Activated T-helper 2 cell treated with anti-CD3 and anti-CD28 coated beads, Interferon-gamma antibody, Interleukin-2, Interleukin-4, amounts not matched to agents 10 μg/mL and 5 μg/mL and 100 μg/mL, durations not matched to agents 14 hours and 24 hours and 36 hours (primary cell): ENCODE measurements around the gene CGNL1. TPM values are rescaled to one million over a fixed set of nuclear protein-coding genes. Genes with fewer than 3 reads are reported as not detected.

Experiments
- DNase-seq: peaks from one replicate; pipeline ENCODE4 v3.0.0; 2021; ENCODE audit warnings: low spot score
- H3K27ac Mint-ChIP-seq: one replicate; pipeline ENCODE4 v1.8.0; 2021; ENCODE audit warnings: mixed read lengths
- H3K27me3 Mint-ChIP-seq: one replicate; pipeline ENCODE4 v1.8.0; 2021; ENCODE audit warnings: low read depth, mixed read lengths
- H3K36me3 Mint-ChIP-seq: one replicate; pipeline ENCODE4 v1.8.0; 2021; ENCODE audit warnings: low read depth, mixed read lengths
- H3K4me1 Mint-ChIP-seq: one replicate; pipeline ENCODE4 v1.8.0; 2021; ENCODE audit warnings: low read depth, mixed read lengths
- H3K4me3 Mint-ChIP-seq: one replicate; pipeline ENCODE4 v1.8.0; 2021; ENCODE audit warnings: low read depth, mild to moderate bottlenecking, moderate library complexity, mixed read lengths
- H3K9me3 Mint-ChIP-seq: one replicate; pipeline ENCODE4 v1.8.0; 2021; ENCODE audit warnings: mixed read lengths
- intact Hi-C: fragments of 100-400 bp; cut with micrococcal nuclease; formaldehyde crosslinking; loops from one replicate; pipeline ENCODE4 v1.15.1; 2023
- total RNA-seq: library from RNA; stranded (reverse); gene quantifications from 2 replicates; pipeline ENCODE4 v1.2.3, GENCODE V29; 2022

The CGNL1 gene
- total RNA-seq, 1 donor from 2014 or later = not detected

DNA sequence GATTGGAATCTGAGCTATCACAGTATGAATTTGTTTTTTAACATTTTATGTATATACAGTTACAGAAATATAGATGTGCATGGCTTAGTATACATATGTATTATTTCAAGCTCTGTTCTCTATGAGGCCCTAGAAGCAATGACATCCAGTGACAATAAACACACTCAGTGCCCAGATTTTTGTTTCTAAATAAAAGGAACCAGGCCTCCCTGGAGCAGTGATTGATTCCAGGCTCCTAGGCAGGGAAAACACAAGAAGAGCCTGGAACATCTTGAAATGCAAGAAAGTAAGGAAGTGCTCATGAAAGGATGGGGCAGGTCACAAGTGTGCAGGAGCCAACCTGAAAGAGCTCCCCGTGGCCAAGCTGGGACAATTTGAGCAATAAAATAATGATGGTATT, 18.5 kb upstream of the CGNL1 start:
- H3K4me1 Mint-ChIP-seq = no peaks in the 10 kb centered on the region
- intact Hi-C loops = no loop called here
- H3K9me3 Mint-ChIP-seq = no peaks in the 10 kb centered on the region
- no peak overlapping the region for H3K4me3 Mint-ChIP-seq
- peaks cover 2% of the 10 kb centered on the region for H3K27me3 Mint-ChIP-seq
- no peak overlapping the region for H3K27ac Mint-ChIP-seq
- H3K36me3 Mint-ChIP-seq = no peaks in the 10 kb centered on the region
- no peak for DNase-seq

DNA sequence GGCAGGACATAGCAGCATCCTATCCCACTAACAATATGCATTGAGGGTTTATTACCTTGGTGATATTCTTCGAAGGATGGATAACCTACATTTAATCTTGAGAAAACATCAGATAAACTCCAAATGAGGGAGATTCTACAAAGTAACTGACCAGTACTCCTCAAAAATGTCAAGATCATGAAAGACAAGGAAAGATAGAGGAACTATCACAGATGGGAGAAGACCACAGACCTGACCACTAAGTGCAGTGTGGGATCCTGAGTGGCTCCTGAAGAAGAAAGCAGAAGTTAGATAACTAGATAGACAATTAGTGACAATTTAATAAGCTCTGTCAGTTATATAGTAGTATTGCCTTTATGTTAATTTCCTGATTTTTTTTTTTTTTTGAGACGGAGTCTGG, 17.7 kb upstream of the CGNL1 start:
- no peak for DNase-seq
- intact Hi-C loops = no loop called here
- Mint-ChIP-seq H3K27ac (no peak overlapping the region), H3K4me3 (no peak overlapping the region), H3K36me3 (no peaks in the 10 kb centered on the region), H3K4me1 (no peaks in the 10 kb centered on the region), H3K9me3 (no peaks in the 10 kb centered on the region), H3K27me3 (peaks cover 2% of the 10 kb centered on the region)

GRCh38 chr15:57363661-57364060, 12.6 kb upstream of the CGNL1 start:
- H3K4me3 Mint-ChIP-seq = no peak overlapping the region
- H3K36me3 Mint-ChIP-seq = no peaks in the 10 kb centered on the region
- intact Hi-C loops = no loop called here
- H3K27ac Mint-ChIP-seq = no peak overlapping the region
- no peaks in the 10 kb centered on the region for H3K9me3 Mint-ChIP-seq
- no peak for DNase-seq
- H3K4me1 Mint-ChIP-seq = peaks cover 1% of the 10 kb centered on the region
- no peaks in the 10 kb centered on the region for H3K27me3 Mint-ChIP-seq

DNA sequence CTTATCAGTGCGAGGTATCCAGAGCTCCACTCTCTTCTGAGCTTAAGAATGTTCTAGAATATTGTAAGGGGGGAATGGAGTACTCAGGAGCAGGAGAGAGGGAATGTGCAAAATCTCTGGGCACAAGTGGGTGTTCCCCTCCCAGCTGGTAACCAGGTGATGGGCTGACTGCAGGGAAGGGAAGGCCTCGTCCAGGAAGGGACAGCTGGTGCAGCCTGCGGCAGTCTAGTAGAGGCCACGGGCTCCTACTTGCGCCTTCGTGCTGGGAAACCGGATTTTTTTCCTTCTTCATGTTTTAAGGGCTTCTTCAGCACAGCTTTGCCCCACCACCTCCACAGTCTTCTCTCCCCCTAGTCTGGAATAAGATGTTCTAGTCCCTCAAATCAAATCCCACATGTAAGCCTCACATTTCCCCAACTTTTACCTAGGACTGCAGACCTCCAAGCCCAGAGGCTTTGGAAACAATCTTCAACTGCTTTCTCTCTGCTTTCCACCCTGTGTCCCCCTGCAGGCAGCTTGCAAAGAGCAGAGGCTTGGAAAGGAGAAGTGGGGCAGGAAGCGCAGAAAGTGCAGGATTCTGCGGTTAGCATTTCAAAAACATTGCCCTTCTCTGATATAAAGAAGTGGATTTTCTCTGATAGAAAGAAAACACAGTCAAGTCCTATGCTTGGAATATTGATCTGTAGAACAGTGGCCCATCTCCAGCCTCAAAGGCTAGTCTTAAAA, 11.9 kb upstream of the CGNL1 start:
- H3K4me3 Mint-ChIP-seq = no peak overlapping the region

DNA sequence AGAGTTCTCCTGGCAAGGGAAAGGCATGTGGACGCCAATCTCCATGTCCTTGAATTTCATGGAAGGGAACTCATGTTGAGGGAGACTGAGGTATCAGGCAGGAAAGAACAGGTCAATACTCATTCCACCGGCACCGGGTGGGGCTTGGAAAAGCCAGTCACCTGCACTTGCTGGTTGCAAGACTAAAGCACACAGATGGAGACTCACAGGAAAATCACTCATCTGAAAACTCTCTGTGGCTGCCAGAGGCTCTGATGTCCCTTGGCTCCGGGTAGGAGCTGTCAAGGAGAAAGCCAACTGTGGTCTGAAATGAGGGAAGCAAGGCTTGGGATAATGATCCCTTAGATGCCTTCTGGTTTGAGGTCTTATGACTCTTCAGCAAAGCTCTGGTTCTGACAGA, 8.7 kb upstream of the CGNL1 start:
- intact Hi-C loops = no loop called here
- no peaks in the 10 kb centered on the region for H3K9me3 Mint-ChIP-seq
- no peaks in the 10 kb centered on the region for H3K36me3 Mint-ChIP-seq
- no peak overlapping the region for H3K4me3 Mint-ChIP-seq
- DNase-seq = no peak
- H3K4me1 Mint-ChIP-seq = peaks cover 1% of the 10 kb centered on the region
- H3K27ac Mint-ChIP-seq = no peak overlapping the region
- peaks cover 2% of the 10 kb centered on the region for H3K27me3 Mint-ChIP-seq

More for the DNA sequence above, 11.9 kb upstream of the CGNL1 start:
- no peak for DNase-seq
- no peak overlapping the region for H3K27ac Mint-ChIP-seq
- no peaks in the 10 kb centered on the region for H3K9me3 Mint-ChIP-seq
- H3K4me1 Mint-ChIP-seq = peaks cover 1% of the 10 kb centered on the region
- no peaks in the 10 kb centered on the region for H3K36me3 Mint-ChIP-seq
- no peaks in the 10 kb centered on the region for H3K27me3 Mint-ChIP-seq
- intact Hi-C loops = no loop called here

GRCh38 chr15:57370929-57371328, 5.4 kb upstream of the CGNL1 start:
- intact Hi-C loops = no loop called here
- peaks cover 2% of the 10 kb centered on the region for H3K4me1 Mint-ChIP-seq
- H3K27me3 Mint-ChIP-seq = peaks cover 26% of the 10 kb centered on the region

GRCh38 chr15:57373251-57373881, 2.9 kb upstream of the CGNL1 start:
- no peak overlapping the region for H3K4me3 Mint-ChIP-seq

More at GRCh38 chr15:57370929-57371328, 5.4 kb upstream of the CGNL1 start:
- no peaks in the 10 kb centered on the region for H3K36me3 Mint-ChIP-seq
- H3K9me3 Mint-ChIP-seq = no peaks in the 10 kb centered on the region
- H3K27ac Mint-ChIP-seq = no peak overlapping the region
- no peak overlapping the region for H3K4me3 Mint-ChIP-seq
- DNase-seq = no peak

GRCh38 chr15:57373882-57374276, 2.4 kb upstream of the CGNL1 start:
- DNase-seq = no peak
- Mint-ChIP-seq H3K9me3 (no peaks in the 10 kb centered on the region), H3K27ac (no peak overlapping the region), H3K27me3 (peaks cover 46% of the 10 kb centered on the region), H3K36me3 (no peaks in the 10 kb centered on the region), H3K4me3 (no peak overlapping the region), H3K4me1 (peaks cover 3% of the 10 kb centered on the region)
- intact Hi-C loops = no loop called here

More at GRCh38 chr15:57373251-57373881, 2.9 kb upstream of the CGNL1 start:
- Mint-ChIP-seq H3K27me3 (peaks cover 43% of the 10 kb centered on the region), H3K27ac (no peak overlapping the region), H3K9me3 (no peaks in the 10 kb centered on the region), H3K36me3 (no peaks in the 10 kb centered on the region), H3K4me1 (peaks cover 3% of the 10 kb centered on the region)
- no peak for DNase-seq
- intact Hi-C loops = no loop called here

DNA sequence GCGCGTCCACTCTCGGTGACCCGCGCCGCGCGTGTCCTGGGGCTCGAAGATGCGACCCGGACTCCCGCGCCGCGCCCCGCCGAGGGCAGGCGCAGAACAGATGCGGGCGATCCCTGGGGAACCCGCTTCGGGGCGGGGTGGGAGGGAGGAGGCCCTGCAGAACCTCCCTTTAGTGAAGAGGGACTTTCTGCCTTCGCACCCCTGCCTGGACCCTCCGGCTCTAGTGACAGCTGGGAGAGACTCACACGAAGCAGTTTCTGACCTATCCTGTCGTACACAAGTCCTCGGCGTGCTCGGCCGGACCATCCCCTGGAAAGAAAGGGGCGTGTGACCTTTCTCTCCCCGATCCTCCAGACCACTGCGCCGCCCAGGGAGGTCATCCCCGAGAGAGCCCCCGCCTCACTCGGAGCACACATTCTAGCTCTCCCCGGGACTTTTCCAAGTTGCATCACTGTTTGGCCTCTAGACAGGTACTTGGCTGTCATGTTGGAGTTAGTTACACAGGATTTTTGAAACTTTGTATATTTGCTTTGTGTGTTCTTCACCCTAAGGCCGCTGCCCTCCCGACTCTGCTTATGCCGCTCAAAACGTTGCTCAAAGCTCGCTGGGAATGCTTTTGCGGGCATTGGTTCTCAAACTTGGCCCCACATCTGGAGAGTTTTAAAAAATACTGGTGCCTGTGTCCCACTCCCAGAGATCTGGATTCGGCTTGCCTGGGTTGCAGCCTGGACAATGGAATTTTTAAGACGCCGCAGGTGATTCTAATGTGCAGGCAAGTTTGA, 582 bp downstream of the CGNL1 start:
- Mint-ChIP-seq H3K27me3 (peaks cover 52% of the 10 kb centered on the region), H3K36me3 (no peaks in the 10 kb centered on the region), H3K9me3 (no peaks in the 10 kb centered on the region), H3K4me1 (peaks cover 3% of the 10 kb centered on the region), H3K27ac (no peak overlapping the region), H3K4me3 (no peak overlapping the region)
- intact Hi-C loops = no loop called here
- no peak for DNase-seq

- no peak for DNase-seq
- Mint-ChIP-seq H3K27ac (no peak overlapping the region), H3K4me1 (peaks cover 3% of the 10 kb centered on the region), H3K27me3 (peaks cover 52% of the 10 kb centered on the region), H3K36me3 (no peaks in the 10 kb centered on the region), H3K9me3 (no peaks in the 10 kb centered on the region), H3K4me3 (no peak overlapping the region)
- intact Hi-C loops = no loop called here
These were observed 1.2 kb downstream of the CGNL1 start for GRCh38 chr15:57377478-57377847.

DNA sequence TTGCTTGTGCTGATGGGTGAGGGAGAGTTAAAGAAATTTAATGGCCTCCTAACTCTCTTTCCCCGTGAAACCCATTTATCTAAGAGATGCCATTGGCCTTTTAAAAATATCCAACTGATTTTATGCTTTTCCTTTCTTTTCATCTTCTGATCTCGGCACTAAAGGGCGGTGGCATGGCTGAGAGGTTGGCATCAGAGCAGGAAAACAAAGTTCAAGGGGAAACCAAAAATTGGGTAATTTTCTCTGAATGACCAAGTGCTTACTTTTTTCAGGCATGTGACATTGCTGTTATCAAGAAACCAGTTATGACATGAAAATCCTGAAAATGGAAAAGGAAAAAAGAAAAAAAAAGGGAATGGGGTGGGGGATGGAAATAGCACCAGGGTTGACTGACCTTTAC, 3.2 kb downstream of the CGNL1 start:
- H3K27me3 Mint-ChIP-seq = peaks cover 41% of the 10 kb centered on the region
- H3K9me3 Mint-ChIP-seq = no peaks in the 10 kb centered on the region

DNA sequence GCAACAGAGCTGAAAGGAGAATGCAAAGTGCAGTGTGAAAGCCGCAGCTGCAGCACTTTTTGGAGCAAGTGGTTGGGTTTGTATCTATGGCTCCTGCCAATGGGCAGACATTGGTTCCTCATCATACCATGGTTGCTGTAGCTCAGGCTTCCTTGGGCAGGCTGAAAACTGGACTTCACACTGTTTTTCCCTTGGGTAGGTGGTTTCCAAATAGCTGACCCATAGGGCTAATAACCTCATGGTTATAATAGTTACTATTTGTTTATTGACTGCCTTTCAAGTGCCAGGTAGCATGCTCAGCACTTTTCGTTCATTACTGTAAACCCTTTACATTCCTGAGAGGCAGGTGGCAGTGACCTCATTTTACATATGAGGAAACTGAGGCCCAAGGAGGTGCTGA, 4.5 kb downstream of the CGNL1 start:
- Mint-ChIP-seq H3K36me3 (no peaks in the 10 kb centered on the region), H3K9me3 (no peaks in the 10 kb centered on the region), H3K4me3 (no peak overlapping the region), H3K27me3 (peaks cover 31% of the 10 kb centered on the region), H3K4me1 (peaks cover 2% of the 10 kb centered on the region), H3K27ac (no peak overlapping the region)
- DNase-seq = no peak
- intact Hi-C loops = no loop called here

More for the DNA sequence above, 3.2 kb downstream of the CGNL1 start:
- intact Hi-C loops = no loop called here
- no peak for DNase-seq
- H3K4me1 Mint-ChIP-seq = peaks cover 3% of the 10 kb centered on the region
- H3K36me3 Mint-ChIP-seq = no peaks in the 10 kb centered on the region
- no peak overlapping the region for H3K27ac Mint-ChIP-seq
- no peak overlapping the region for H3K4me3 Mint-ChIP-seq

GRCh38 chr15:57382215-57382614, 5.9 kb downstream of the CGNL1 start:
- H3K27me3 Mint-ChIP-seq = peaks cover 24% of the 10 kb centered on the region
- no peak for DNase-seq
- H3K9me3 Mint-ChIP-seq = no peaks in the 10 kb centered on the region
- H3K36me3 Mint-ChIP-seq = no peaks in the 10 kb centered on the region
- H3K4me3 Mint-ChIP-seq = no peak overlapping the region
- intact Hi-C loops = no loop called here
- H3K4me1 Mint-ChIP-seq = no peaks in the 10 kb centered on the region
- H3K27ac Mint-ChIP-seq = no peak overlapping the region
